Heart left ventricle (tissue), 16 donors: ENCODE data around the gene RIPOR1. TPM values are rescaled to one million over a fixed set of nuclear protein-coding genes. Genes with fewer than 3 reads are reported as not detected.
A peak's percentile ranks its signal among the peaks of the same experiment; 100 is the strongest.

Experiments used
- ATAC-seq, 4 donors: fragments of 200-7000 bp; cut with Tn5 transposase; one replicate each; pipeline ENCODE4 v1.9.1; 2020 to 2022; ENCODE audit warnings: moderate library complexity in 4 of 4, mild to moderate bottlenecking in 3 of 4, moderate number of reproducible peaks in 1 of 4
- DNase-seq, 5 donors: peaks; one replicate each; pipeline ENCODE4 v3.0.0-alpha.2; 2020
- H3K27ac ChIP-seq, 12 donors: fragments of 200-600 bp; sonication (generic) in 4 of 12; one replicate each; pipeline versions ENCODE4 v1.5.0 to v1.8.0; 2016 to 2022; ENCODE audit warnings: mild to moderate bottlenecking in 2 of 12
- H3K27me3 ChIP-seq, 9 donors: fragments of 200-600 bp; sonication (generic) in 2 of 9; one replicate each; pipeline versions ENCODE4 v1.5.1 to v1.8.0; 2016 to 2022; ENCODE audit warnings: mild to moderate bottlenecking in 3 of 9
- H3K36me3 ChIP-seq, 9 donors: fragments of 200-600 bp; sonication (generic) in 2 of 9; one replicate each; pipeline versions ENCODE4 v1.5.0 to v1.8.0; 2018 to 2022; ENCODE audit warnings: mild to moderate bottlenecking in 2 of 9
- H3K4me1 ChIP-seq, 12 donors: fragments of 200-600 bp; sonication (generic) in 4 of 12; one replicate each; pipeline versions ENCODE4 v1.5.0 to v1.8.0; 2016 to 2022; ENCODE audit warnings: mild to moderate bottlenecking in 3 of 12
- H3K4me3 ChIP-seq, 12 donors: fragments of 200-600 bp; sonication (generic) in 4 of 12; one replicate each; pipeline versions ENCODE4 v1.5.0 to v1.8.0; 2017 to 2022; ENCODE audit warnings: mild to moderate bottlenecking in 9 of 12, moderate library complexity in 4 of 12
- H3K9me3 ChIP-seq, 12 donors: fragments of 200-600 bp; sonication (generic) in 4 of 12; one replicate each; pipeline versions ENCODE4 v1.5.0 to v1.8.0; 2016 to 2022; ENCODE audit warnings: mild to moderate bottlenecking in 1 of 12
- CTCF ChIP-seq, 12 donors: fragments of 200-600 bp; sonication (generic) in 4 of 12; IDR thresholded peaks; one replicate each; pipeline versions ENCODE4 v1.5.0 to v1.8.0; 2018 to 2022; ENCODE audit warnings: antibody characterized with exemption in 12 of 12, mild to moderate bottlenecking in 5 of 12
- POLR2A ChIP-seq, 2 donors: fragments of 450-650 bp; IDR thresholded peaks; one replicate each; pipeline ENCODE4 v1.6.1; 2017; ENCODE audit warnings: antibody characterized with exemption in 2 of 2, mild to moderate bottlenecking in 2 of 2, moderate library complexity in 2 of 2
- WGBS, 4 donors: extraction: QIAGEN DNeasy Blood & Tissue Kit in 2 of 4; methylation state at CpG; one replicate each; pipeline versions ENCODE4 v1.1.5 to v1.1.7; 2013 to 2018; 5-methylcytosine and 5-hydroxymethylcytosine counted together
- intact Hi-C, 10 donors: fragments of 100-400 bp; cut with DNase I; formaldehyde crosslinking; loops; one replicate each; pipeline versions ENCODE4 v1.11.1 to v1.14.2; 2022
- polyA plus RNA-seq, 2 donors: library from polyadenylated mRNA; stranded (reverse); fragments of 200-250 nt; gene quantifications; one replicate each; pipeline ENCODE4 v1.2.3, GENCODE V29; 2013
- total RNA-seq, 9 donors: library from RNA; depleted of rRNA in 2 of 9; stranded (reverse); fragments of >200 nt in 2 of 9; fragmentation: NEBNext Ultra II Directional in 3 of 9; extraction: Animal tissue kit (Norgen Biotek cat#: 25700) in 3 of 9; gene quantifications; one replicate each; pipeline versions ENCODE4 v1.1.0 to v1.2.4, GENCODE V29; 2016 to 2023
- donor health status: ischemic (EF 13 %, LVEDD 7.1; RV severe dilation, severe dysfunction).
- donor health status: healthy with polysubstance abuse.
- donor health status: DM: no; HTN: yes; CAD: no.
- donor health status: DM: no; HTN: no; CAD: no.
- donor health status: ischemic (EF 25% LVEDD 6.9; RV normal size, moderate dysfunction).
- donor health status: ischemic (EF 25% LVEDD 5.7; RV mildly dilated, moderate dysfunction).
- donor health status: healthy.
- donor health status: DM: yes; HTN: yes; CAD: no.
- donor health status: ischemic (EF 35%, LVEDD 5.7; RV mildly dilated, moderate dysfunction).
- donor health status: nonischemic (EF 11% LVEDD 7.7; RV severe dilation, severe dysfunction).
- donor health status: DM: yes; HTN: yes; CAD: no.
- donor health status: PGD.
- donor health status: ischemic (EF 29% LVEDD 5.4; RV normal size, mild dysfunction).
- donor health status: nonischemic (EF 23%, LVEDD 6.1; RV moderate dilation, normal function).

Gene RIPOR1
- total and polyA plus RNA-seq, 11 donors = 40.7 to 156 (median 65.2) TPM

- DNase-seq = peak; percentile 54 to 87 (median 74)
- intact Hi-C loops = loop anchor here in 9 of 10 donors (1.0 to 5.0 kb wide), 13 partner anchors 32 to 106 kb away; partner anchors contain the start of genes C16orf86 (in 5 of the 9), ENKD1 (in 5 of the 9), RIPOR1 (in 3 of the 9) and ACD (in 2 of the 9)
- peak overlapping the region; percentile 74 to 99 (median 95) for H3K4me3 ChIP-seq
- H3K27ac ChIP-seq = peak overlapping the region; percentile 95 to 100 (median 99)
- no peaks in the 10 kb centered on the region for H3K27me3 ChIP-seq
- peak in 3 of 4 donors; percentile 4 to 25 (median 24) for ATAC-seq
- H3K4me1 ChIP-seq = peaks cover 7 to 41% (median 28%) of the 10 kb centered on the region in 12 donors
- 0 to 1% (median 0%) methylated on average over 27 to 96 of the region's 96 CpGs for WGBS, 4 donors
- peaks cover 0 to 1% (median 0%) of the 10 kb centered on the region in 9 donors for H3K36me3 ChIP-seq
- H3K9me3 ChIP-seq = no peaks in the 10 kb centered on the region
- TF ChIP-seq POLR2A (IDR thresholded peaks at IDR 0.05) (no peak), CTCF (IDR thresholded peaks at IDR 0.05) (peak in 4 of 12 donors; percentile 16 to 54 (median 28))
Observed at GRCh38 chr16:67562918-67563707, 34.5 kb downstream of the RIPOR1 start.

DNA sequence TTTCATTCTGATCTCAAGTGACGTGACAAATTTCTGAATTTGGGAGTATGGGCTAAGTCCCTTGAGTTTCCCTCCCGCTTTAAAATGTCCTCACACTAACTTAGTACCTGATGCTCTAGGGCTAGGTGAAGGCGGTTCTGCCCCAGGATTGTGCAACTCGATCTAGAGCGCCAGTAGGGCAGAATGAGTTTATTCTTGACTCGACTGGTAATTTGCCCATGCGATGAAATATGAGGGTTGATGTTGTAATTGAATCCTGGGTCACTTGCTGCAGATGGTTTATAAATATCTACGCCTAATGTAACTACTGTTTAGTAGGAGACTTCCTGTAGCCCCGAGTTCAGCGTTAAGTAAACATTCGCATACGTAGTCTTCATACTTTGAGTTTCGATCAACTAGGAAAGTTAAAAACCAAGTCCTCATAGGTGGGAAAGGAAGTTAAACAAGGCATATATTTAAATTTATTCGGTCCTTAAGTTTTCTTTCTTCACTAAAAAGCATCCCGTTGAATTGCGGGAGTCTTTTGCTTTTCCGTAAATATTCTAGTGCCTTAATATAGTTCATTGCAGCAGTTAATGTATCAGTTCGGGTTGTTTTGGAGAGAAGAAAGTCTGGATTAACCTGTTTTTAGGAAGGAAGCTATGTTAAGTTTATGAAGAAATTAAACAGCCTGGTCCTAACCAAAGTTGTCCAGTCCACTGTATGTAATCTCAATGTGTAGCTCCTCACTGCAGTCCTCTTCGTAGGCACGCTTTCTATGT lies 35.3 kb downstream of the RIPOR1 start:
- intact Hi-C loops = loop anchor here in 9 of 10 donors (2.0 to 5.0 kb wide), 11 partner anchors 33 to 105 kb away; partner anchors contain the start of genes C16orf86 (in 5 of the 9), ENKD1 (in 5 of the 9), RIPOR1 (in 3 of the 9) and ACD (in 1 of the 9)
- 2 to 3% (median 3%) methylated on average over 20 of the region's 20 CpGs for WGBS, 4 donors
- DNase-seq = peak in 1 of 5 donors; percentile 53

DNA sequence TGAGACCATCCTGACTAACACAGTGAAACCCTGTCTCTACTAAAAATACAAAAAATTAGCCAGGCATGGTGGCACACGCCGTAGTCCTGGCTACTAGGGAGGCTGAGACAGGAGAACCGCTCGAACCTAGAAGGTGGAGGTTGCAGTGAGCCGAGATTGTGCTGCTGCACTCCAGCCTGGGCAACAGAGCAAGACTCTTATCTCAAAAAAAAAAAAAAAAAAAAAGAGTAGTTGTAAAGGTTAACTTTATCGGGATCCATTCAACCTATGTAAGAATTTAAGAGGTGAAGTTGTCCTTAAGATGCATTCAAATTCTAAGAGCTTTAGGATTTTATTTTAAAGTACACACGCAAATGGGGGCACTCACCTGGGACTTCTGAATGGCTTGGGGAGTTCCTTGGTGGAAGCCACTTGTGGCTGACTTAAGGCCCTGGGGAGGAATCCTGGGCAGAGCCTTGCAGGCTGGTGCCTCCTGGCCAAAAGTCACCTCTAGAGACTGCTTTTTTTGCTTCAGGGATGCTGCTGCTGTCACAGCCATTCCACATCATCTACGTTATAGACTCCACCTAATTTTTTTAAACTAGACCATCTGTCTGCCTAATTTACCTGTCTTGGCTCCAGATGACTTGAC lies 37.0 kb downstream of the RIPOR1 start:
- Histone ChIP-seq H3K27ac (no peak overlapping the region), H3K27me3 (no peaks in the 10 kb centered on the region), H3K9me3 (no peaks in the 10 kb centered on the region), H3K4me1 (peaks cover 7 to 49% (median 27%) of the 10 kb centered on the region in 12 donors), H3K36me3 (no peaks in the 10 kb centered on the region), H3K4me3 (no peak overlapping the region)
- ATAC-seq = no peak
- DNase-seq = no peak
- TF ChIP-seq CTCF (IDR thresholded peaks at IDR 0.05) (no peak), POLR2A (IDR thresholded peaks at IDR 0.05) (no peak)
- intact Hi-C loops = loop anchor here in 3 of 10 donors (5.0 kb wide), 2 partner anchors 77 to 87 kb away; no protein-coding TSS in a partner anchor
- 91 to 94% (median 92%) methylated on average over 8 of the region's 8 CpGs for WGBS, 4 donors

More for the DNA sequence above, 35.3 kb downstream of the RIPOR1 start:
- ATAC-seq = peak in 1 of 4 donors; percentile 2
- H3K4me3 ChIP-seq = peak overlapping the region; percentile 74 to 99 (median 95)
- peaks cover 7 to 49% (median 28%) of the 10 kb centered on the region in 12 donors for H3K4me1 ChIP-seq
- H3K27me3 ChIP-seq = no peaks in the 10 kb centered on the region
- peak overlapping the region; percentile 95 to 100 (median 99) for H3K27ac ChIP-seq
- H3K9me3 ChIP-seq = no peaks in the 10 kb centered on the region
- H3K36me3 ChIP-seq = no peaks in the 10 kb centered on the region
- no peak for TF ChIP-seq CTCF (IDR thresholded peaks at IDR 0.05)
- no peak for TF ChIP-seq POLR2A (IDR thresholded peaks at IDR 0.05)
